GM19035 (cell line): ENCODE data around the gene SLC8A1.

ENCODE experiments used
- ATAC-seq: cut with Tn5 transposase; IDR thresholded peaks from one replicate; pipeline ENCODE4 v1.9.1; 2021; ENCODE audit not compliant: unreplicated experiment

Gene SLC8A1

GRCh38 chr2:40458271-40458794 lies 6.4 kb upstream of the SLC8A1 start:
- no peak for ATAC-seq

DNA sequence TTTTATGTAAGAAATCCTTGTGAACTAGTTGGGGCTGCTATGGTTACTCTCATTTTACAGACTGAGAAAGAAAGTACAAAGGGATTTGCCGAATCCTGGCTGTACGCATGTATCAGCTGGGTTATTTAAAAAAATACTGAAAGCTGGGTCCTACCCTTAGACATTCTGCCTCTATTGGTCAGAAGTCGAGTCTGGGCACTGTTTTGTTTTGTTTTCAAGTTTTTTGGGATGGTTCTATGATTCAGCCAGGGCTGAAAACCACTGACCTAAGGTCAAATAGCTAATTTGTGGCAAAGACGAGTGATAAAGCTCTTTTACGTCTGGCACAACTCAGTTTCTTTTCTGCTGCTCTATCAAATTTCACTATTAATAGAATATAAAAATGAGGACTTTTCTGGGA lies 5.9 kb upstream of the SLC8A1 start:
- ATAC-seq = no peak

- no peak for ATAC-seq
Measured at GRCh38 chr2:40457366-40457765, 5.5 kb upstream of the SLC8A1 start.

- no peak for ATAC-seq
Measured at GRCh38 chr2:40456926-40457325, 5.0 kb upstream of the SLC8A1 start.

- ATAC-seq = no peak
Measured at GRCh38 chr2:40455661-40456060, 3.8 kb upstream of the SLC8A1 start.

- no peak for ATAC-seq
Measured at GRCh38 chr2:40454321-40454720, 2.4 kb upstream of the SLC8A1 start.

DNA sequence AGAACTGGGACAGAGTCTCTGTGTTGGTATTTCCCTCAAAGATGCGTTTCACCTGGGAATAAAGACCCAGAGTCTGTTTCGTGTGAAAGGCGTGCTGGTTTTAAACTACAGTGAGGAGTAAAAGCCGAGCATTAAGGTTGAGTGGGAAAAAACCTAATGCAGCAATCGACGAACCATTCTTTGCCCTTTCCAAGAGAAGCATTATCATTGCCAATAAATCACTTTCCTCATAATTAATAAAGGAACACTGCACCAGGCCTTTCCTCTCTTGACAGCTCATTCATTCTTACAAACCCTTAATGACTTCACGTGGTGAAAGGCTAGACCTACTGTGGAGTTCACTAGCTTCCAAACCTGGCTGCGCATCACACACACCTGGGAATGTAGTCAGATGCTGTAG lies 896 bp upstream of the SLC8A1 start:
- no peak for ATAC-seq

- no peak for ATAC-seq
Measured at GRCh38 chr2:40450796-40451430, 977 bp downstream of the SLC8A1 start.

DNA sequence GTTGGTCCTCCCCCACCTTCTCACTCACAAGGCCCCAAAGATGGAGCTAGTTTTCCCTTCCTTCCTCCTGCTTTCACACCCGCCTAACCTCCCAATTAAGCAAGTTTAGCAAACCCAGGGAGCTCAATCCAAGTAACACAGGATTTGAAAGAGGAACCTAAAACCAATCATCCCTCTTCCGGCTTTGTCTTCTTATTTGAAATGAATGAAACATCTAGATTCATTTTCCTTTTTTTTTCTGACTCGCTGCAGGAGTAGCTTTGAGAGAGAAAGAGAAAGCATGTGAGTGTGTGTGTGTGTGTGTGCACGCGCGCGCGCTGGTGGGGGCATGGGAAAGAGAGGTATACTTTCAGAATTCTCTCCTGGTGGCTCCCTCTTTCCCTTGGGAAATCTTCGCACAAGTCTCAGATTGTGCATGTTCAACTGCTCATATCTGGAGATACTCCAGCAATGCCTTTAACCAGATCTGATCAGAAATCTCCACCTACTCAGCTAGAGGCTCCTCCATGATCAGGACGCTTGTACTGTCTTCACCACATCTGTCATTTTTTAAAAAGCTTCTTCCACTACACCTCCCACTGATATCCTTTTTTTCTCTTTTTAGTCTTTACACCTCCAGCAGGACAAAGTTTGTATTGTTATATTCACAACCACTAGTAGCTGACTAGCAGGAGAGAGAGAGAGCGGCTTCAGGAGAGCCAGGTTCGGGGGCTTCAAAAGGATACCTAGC lies 1.7 kb downstream of the SLC8A1 start:
- ATAC-seq = no peak

DNA sequence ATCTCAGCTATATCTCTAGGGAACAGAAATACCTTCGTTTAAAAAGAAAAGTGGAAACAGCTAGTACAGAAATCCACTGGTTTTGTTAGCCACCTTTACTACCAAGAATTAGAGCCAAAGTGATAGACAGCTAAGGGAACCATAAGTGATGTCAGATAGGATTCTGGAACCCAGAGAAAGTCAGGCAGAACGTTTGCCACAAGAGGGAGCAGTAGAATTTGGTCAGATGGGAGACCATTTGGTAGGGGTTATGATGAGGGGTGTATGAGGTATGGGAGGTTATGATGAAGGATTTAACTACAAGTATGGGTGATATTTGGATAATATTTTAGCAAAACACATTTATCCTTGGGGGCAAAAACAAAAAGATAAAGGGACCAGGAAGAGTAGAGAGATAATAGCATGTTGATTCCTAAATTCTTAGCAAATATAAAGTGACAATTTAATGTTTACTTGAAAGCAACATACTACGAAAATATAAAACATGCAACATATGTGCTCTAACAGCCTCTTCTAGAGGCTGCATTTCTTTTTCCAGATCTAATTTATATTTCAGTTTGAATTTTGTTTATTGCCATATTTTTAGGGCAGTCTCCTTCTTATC lies 3.3 kb downstream of the SLC8A1 start:
- no peak for ATAC-seq

DNA sequence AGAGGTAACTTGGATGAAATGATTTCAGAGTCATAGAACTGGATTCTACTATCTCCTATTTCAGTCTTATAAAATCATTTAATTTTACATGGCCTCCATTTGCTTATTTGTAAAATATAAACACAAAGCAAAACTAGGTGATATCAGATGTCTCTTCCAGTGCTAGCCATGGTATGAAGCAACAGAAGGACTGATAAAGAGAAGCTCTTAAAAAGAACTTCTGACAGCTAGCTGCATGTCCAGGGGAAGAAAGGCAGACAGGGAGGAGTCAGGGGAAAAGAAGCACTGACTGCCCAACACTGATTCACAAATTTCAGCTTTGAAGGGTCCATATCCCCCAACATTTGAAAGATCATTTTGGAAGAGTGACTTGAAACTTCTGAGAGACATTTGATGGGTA lies 6.4 kb downstream of the SLC8A1 start:
- ATAC-seq = no peak

GRCh38 chr2:40440835-40441234 lies 11.1 kb downstream of the SLC8A1 start:
- ATAC-seq = no peak

DNA sequence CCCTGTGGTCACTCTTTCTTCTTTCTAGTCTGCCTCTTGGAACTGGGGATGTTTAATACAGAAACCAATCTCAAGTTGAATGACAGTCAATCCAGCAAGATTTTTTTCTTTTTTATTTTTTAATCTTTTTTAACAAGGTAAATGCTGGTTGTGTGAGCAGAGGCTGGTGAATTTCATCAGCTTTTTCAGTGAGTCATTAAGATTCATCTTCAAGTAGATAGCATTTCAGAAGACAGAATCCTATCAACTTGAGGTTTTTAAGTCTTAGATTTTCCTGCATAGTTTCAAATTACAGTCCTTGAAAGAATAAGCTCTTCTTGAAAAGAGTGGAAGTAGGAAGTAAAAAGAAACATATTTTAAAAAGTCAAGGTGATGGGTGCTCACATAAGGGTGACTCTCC lies 12.4 kb downstream of the SLC8A1 start:
- no peak for ATAC-seq

DNA sequence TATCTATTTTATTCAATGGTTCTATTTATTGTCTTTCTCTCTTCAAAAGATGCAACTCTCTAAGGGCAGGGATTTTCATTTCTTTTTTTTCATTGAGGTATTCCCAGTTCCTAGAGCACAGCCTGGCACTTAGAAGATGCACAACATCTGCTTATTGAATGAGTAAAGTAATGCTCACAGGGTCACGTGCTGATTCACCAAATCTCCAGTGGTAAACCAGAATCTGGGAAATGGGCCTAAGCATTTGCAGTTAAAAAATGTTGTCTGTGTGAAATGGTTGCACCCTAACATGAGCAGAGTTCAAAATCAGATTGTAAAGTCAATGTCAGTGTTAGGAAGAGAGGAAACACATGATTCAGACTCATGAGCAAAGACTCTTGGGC lies 15.8 kb downstream of the SLC8A1 start:
- no peak for ATAC-seq

DNA sequence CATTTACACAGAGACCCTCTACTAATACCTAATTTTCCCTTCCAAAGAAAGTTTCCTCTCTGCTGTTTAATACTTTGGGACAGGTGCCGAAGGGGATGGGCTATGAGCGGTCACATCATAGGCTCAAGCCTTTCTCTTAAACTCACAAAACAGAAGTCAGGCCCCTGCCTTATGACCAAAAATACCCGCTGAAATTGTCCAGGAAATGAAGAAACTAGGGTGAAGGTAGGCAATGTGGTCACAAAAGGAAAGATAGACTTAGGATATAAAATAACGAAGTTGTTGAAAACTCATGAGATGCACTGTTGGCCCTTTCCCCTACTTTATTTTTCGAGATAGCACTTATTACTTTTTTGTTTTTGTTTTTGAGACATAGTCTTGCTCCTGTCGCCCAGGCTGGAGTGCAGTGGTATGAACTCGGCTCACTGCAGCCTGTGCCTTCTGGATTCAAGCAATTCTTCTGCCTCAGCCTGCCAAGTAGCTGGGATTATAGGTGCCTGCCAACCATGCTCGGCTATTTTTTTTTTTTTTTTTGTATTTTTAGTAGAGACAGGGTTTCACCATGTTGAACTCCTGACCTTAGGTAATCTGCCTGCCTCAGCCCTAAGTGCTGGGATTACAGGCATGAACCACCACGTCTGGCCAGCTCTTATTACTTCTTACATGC lies 16.3 kb downstream of the SLC8A1 start:
- no peak for ATAC-seq

GRCh38 chr2:40434731-40435271 lies 17.1 kb downstream of the SLC8A1 start:
- ATAC-seq = no peak

- ATAC-seq = no peak
Measured at GRCh38 chr2:40433736-40434135, 18.2 kb downstream of the SLC8A1 start.

DNA sequence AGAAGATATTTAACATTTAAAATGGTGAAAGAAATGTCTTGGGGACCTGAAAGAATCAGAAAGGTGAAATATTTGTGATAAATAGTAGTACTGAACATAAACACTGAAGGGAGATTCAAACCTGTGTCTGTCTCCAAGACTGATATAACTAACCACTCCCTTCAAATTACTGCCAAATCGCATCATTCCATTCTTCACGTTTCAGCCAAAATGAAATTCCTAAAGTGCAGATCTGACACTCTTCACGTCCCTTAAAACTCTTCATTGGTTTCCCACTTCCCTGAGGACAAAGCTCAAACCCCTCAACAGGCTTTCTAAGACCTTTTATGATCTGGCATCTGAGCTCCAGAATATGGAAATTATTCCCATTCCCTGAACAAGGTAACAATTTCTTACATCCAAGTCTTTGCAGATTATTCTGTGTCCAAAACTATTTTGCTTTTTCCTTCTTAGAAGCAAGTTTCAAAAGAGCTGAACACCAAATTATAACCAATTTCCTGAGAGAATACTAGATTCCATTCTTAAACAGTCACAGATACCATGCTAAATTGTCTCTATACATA lies 18.9 kb downstream of the SLC8A1 start:
- ATAC-seq = no peak

DNA sequence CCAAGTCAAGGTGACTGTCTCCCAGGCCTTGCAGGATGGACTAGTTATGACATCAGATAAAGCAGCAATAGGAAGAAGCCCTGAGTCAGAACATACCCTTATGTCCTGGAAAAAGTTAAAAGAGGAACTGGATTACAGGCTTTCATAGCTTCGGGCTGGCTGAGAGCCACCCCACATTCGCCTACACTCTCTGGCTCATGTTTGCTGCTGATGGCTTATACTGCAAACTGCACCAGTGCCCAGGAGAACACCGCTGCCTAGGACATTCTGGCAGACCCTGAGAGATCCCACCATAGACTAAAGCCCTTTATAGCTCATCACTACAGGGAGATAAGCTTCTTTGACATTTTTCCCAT lies 20.3 kb downstream of the SLC8A1 start:
- no peak for ATAC-seq

DNA sequence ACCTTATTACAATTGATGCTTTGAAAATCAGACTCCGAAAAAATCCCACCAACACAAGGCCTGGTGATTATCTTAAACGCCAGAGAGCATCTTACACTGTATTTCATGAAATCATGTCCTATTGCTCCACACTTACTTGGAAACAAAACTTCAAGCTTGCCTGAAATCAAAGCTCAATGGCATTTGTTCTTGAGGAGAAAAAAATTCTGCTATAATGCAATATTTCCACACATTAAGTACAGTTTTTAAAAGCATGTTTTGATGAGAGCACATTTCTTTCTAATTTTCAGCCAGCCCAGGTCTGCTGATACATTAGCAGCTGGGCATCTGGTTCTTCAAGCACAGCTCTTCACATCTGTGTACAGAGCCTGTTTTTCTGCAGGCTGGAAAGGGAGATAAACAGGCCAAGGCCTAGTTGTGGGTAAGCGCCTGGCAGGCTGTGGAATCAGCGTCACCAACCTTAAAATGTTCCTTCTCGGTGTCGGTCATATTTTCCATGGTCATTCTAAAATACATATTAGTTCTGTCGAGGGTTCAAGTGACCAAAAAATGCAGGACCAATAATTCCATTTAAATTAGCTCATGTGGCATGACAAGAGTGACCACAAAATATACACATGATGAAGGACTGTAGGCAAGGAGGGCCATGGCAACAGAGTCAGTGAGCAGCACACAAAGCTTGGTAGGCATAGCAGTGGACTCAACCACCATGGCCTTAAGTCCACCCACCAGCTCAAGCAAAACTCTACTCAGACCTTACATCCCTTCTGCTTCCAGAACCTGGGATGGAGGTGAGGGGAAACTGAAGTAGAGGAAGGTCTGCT lies 20.9 kb downstream of the SLC8A1 start:
- no peak for ATAC-seq
